ENCODE measurements around the gene TMC6.
A peak's percentile ranks its signal among the peaks of the same experiment; 100 is the strongest.
"Not testable (repeated sequence)": the region's sequence is repeated elsewhere in the genome, so short reads cannot be mapped to it uniquely, and the experiment has no call there.

Gene TMC6

DNA sequence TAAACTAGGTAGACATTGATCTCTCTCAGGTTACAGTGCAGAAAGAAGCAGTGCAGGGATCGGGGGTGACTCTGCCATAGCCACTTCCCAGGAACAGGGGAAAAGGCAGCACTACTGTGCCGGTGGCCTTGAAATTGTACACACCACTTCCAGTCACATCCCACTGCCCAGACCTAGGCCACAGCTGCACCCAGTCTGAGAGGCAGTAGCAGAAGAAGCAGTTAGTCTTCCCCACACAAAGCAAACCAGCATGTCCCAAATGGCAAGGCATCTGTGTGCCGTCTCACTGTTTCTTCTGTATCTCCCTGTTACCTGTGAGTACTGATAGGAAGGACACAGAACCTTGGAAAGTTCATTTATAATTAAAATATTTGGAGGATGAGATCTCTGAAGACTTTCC is 47.0 kb downstream of the TMC6 start:
- H3K27me3 Mint-ChIP-seq (ENCODE audit: low read depth, poor library complexity) = no peaks in the 10 kb centered on the region
- no peaks in the 10 kb centered on the region for H3K4me1 Mint-ChIP-seq
- H3K36me3 Mint-ChIP-seq (ENCODE audit: low read depth) = peaks cover 62% of the 10 kb centered on the region
- H3K4me3 Mint-ChIP-seq = no peak overlapping the region
- TF ChIP-seq, protein P1, sequence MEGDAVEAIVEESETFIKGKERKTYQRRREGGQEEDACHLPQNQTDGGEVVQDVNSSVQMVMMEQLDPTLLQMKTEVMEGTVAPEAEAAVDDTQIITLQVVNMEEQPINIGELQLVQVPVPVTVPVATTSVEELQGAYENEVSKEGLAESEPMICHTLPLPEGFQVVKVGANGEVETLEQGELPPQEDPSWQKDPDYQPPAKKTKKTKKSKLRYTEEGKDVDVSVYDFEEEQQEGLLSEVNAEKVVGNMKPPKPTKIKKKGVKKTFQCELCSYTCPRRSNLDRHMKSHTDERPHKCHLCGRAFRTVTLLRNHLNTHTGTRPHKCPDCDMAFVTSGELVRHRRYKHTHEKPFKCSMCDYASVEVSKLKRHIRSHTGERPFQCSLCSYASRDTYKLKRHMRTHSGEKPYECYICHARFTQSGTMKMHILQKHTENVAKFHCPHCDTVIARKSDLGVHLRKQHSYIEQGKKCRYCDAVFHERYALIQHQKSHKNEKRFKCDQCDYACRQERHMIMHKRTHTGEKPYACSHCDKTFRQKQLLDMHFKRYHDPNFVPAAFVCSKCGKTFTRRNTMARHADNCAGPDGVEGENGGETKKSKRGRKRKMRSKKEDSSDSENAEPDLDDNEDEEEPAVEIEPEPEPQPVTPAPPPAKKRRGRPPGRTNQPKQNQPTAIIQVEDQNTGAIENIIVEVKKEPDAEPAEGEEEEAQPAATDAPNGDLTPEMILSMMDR (IDR thresholded peaks at IDR 0.05) = no peak
- DNase-seq = no peak
- no peaks in the 10 kb centered on the region for H3K9me3 Mint-ChIP-seq
- H3K27ac Mint-ChIP-seq = no peak overlapping the region

DNA sequence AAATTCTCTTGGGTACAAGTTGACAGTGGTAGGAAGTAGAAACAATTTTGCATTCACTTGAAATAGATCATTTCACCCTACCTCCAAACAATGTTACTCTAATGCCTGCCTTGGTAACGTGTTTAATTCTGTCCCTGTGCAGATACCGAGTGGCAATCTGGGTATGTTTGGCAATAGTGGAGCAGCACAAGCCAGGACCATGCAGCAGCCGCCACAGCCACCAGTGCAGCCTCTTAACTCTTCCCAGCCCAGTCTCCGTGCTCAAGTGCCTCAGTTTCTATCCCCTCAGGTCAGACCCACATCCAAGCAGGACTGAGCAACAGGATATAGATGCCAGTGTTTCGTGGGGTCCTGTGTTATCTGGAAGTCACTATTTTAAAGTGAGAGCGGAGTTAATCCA is 49.3 kb downstream of the TMC6 start:
- TF ChIP-seq, protein P1 (IDR thresholded peaks at IDR 0.05) = no peak
- no peak for DNase-seq
- H3K36me3 Mint-ChIP-seq (ENCODE audit: low read depth) = peaks cover 68% of the 10 kb centered on the region
- H3K4me1 Mint-ChIP-seq = no peaks in the 10 kb centered on the region
- H3K27ac Mint-ChIP-seq = no peak overlapping the region
- no peaks in the 10 kb centered on the region for H3K27me3 Mint-ChIP-seq (ENCODE audit: low read depth, poor library complexity)
- no peaks in the 10 kb centered on the region for H3K9me3 Mint-ChIP-seq
- no peak overlapping the region for H3K4me3 Mint-ChIP-seq

DNA sequence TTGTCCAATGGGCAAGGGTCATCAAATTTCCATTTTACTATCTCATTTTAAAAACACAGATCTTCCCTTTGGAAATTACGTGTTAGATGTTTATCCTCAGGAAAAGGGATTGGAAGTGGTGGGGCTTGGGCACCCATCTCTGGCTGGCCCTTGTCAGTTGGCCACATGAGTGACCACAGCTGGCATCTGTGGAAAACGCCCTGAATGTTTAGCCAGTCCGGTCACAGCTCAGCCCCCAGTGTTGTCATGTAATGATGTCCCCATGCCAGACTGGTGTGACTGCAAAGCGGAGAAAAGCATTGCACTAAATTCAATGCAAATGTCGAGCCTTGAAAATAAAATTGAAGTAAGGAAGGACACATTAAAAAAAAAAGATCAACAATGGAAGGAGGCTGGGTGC is 53.0 kb downstream of the TMC6 start:
- Mint-ChIP-seq H3K9me3 (no peaks in the 10 kb centered on the region), H3K27me3 (ENCODE audit: low read depth, poor library complexity) (no peaks in the 10 kb centered on the region), H3K36me3 (ENCODE audit: low read depth) (peaks cover 89% of the 10 kb centered on the region), H3K27ac (no peak overlapping the region), H3K4me1 (no peaks in the 10 kb centered on the region), H3K4me3 (no peak overlapping the region)
- no peak for DNase-seq
- TF ChIP-seq, protein P1 (IDR thresholded peaks at IDR 0.05) = no peak

DNA sequence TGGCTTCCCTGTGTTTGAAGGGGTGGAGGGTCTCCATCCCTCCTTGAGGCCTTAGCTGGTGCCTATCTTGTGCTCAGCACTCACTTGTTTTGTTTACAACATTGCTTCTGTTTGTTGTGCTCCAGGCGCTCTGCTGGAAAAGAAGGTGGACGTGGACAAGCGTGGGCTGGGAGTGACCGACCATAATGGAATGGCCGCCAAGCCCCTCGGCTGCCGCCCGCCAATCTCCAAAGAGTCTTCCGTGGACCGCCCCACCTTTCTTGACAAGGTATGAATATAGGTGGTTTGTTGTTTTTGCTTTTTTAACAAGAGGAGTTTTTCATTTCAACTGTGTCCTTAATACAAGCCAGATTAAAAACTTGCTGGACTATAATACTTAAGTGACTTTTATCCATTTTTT is 53.5 kb downstream of the TMC6 start:
- no peak for DNase-seq
- no peaks in the 10 kb centered on the region for H3K9me3 Mint-ChIP-seq
- TF ChIP-seq, protein P1 (IDR thresholded peaks at IDR 0.05) = no peak
- no peak overlapping the region for H3K4me3 Mint-ChIP-seq
- no peaks in the 10 kb centered on the region for H3K27me3 Mint-ChIP-seq (ENCODE audit: low read depth, poor library complexity)
- peaks cover 89% of the 10 kb centered on the region for H3K36me3 Mint-ChIP-seq (ENCODE audit: low read depth)
- no peaks in the 10 kb centered on the region for H3K4me1 Mint-ChIP-seq
- peak overlapping the region; percentile 74 for H3K27ac Mint-ChIP-seq

DNA sequence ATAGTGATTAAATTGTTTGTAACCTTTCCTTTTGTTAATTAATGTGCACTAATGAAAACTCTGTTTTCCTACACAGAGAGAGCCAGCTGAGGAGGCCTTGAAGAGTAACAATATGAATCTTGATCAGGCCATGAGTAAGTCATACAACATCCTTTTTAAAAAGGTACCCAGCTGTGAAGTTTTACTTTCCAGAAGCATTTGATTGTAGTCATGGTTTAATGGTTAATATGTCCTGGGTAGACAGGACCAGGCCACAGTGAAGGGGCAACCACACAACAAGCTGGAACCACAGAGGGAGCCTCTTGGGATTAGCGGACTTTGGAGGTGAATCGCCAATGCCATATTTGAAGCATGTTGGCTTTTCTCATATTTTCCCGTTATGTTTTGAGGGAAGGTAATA is 55.6 kb downstream of the TMC6 start:
- Mint-ChIP-seq H3K27me3 (ENCODE audit: low read depth, poor library complexity) (no peaks in the 10 kb centered on the region), H3K9me3 (no peaks in the 10 kb centered on the region), H3K4me1 (no peaks in the 10 kb centered on the region), H3K36me3 (ENCODE audit: low read depth) (peaks cover 79% of the 10 kb centered on the region), H3K27ac (no peak overlapping the region), H3K4me3 (no peak overlapping the region)
- DNase-seq = no peak
- TF ChIP-seq, protein P1 (IDR thresholded peaks at IDR 0.05) = no peak

DNA sequence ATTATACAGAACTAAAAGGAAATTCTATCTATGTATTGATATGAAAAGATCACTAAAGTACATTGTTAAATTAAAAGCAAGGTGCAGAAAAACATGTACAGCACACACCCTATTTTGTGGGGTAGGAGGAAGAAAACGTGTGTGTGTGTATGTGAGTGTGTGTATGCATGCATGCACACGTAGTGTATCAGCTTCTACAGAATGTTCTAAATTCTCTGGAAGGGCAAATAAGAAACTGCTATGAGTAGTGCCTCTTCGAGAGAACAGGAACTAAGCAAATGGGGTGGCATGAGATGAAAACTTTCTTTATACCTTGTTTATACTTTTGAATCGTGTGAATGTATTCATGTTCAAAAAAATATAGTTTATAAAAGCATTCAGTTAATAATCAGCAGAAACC is 58.9 kb downstream of the TMC6 start:
- TF ChIP-seq, protein P1 (IDR thresholded peaks at IDR 0.05) = no peak
- peaks cover 70% of the 10 kb centered on the region for H3K36me3 Mint-ChIP-seq (ENCODE audit: low read depth)
- DNase-seq = no peak
- H3K27ac Mint-ChIP-seq = no peak overlapping the region
- H3K4me3 Mint-ChIP-seq = no peak overlapping the region
- no peaks in the 10 kb centered on the region for H3K4me1 Mint-ChIP-seq
- H3K9me3 Mint-ChIP-seq = no peaks in the 10 kb centered on the region
- no peaks in the 10 kb centered on the region for H3K27me3 Mint-ChIP-seq (ENCODE audit: low read depth, poor library complexity)

DNA sequence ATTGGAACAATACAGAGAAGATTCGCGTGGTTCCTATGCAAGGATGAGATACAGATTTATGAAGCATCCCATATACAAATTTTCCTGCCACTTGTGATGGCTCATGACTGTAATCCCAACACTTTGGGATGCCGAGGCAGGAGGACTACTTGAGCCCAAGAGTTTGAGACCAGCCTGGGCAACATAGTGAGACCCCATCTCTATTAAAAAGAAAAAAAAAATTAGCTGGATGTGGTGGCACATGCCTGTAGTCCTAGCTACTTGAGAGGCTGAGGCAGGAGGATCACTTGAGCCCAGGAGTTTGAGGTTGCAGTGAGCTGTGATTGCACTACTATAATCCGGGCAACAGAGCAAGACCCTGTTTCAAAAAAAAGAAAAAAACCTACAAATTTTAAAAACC is 61.6 kb downstream of the TMC6 start:
- H3K36me3 Mint-ChIP-seq (ENCODE audit: low read depth) = peaks cover 42% of the 10 kb centered on the region
- H3K27me3 Mint-ChIP-seq (ENCODE audit: low read depth, poor library complexity); H3K27ac Mint-ChIP-seq; H3K4me3 Mint-ChIP-seq; H3K4me1 Mint-ChIP-seq; H3K9me3 Mint-ChIP-seq; DNase-seq: not testable (repeated sequence)

Data from nephron progenitor cell (in vitro differentiated cells).